GM23338 (cell line): ENCODE data around the gene SCAF4. TPM values are rescaled to one million over a fixed set of nuclear protein-coding genes. Genes with fewer than 3 reads are reported as not detected.

Source experiments
- ATAC-seq: fragments of 200-7000 bp; cut with Tn5 transposase; 3 replicates; pipeline ENCODE4 v1.9.1; 2020
- DNase-seq: peaks from one replicate; pipeline ENCODE4 v3.0.0-alpha.2; 2015; ENCODE audit warnings: low spot score
- H2AFZ ChIP-seq: fragments of 200-600 bp; sonication (generic); 2 replicates; pipeline ENCODE4 v1.8.0; 2016; ENCODE audit warnings: antibody characterized with exemption, mild to moderate bottlenecking, moderate library complexity
- H3F3A ChIP-seq: fragments of 200-600 bp; sonication (generic); replicated peaks from 2 replicates; pipeline ENCODE4 v1.8.0; 2017; ENCODE audit warnings: antibody characterized with exemption, mixed run types, low read depth
- H3K27ac ChIP-seq: fragments of 200-600 bp; sonication (generic); 2 replicates; pipeline ENCODE4 v1.6.1; 2016; ENCODE audit warnings: low read depth
- H3K27me3 ChIP-seq: fragments of 200-600 bp; sonication (generic); 2 replicates; pipeline ENCODE4 v1.8.0; 2016; ENCODE audit warnings: mild to moderate bottlenecking, mixed run types, moderate library complexity; ENCODE audit not compliant: insufficient read depth
- H3K36me3 ChIP-seq: fragments of 200-600 bp; sonication (generic); 2 replicates; pipeline ENCODE4 v1.8.0; 2016; ENCODE audit warnings: mild to moderate bottlenecking; ENCODE audit not compliant: insufficient read depth
- H3K4me1 ChIP-seq: fragments of 200-600 bp; sonication (generic); 2 replicates; pipeline ENCODE4 v1.8.0; 2016; ENCODE audit warnings: mild to moderate bottlenecking, moderate library complexity; ENCODE audit not compliant: insufficient read depth
- H3K4me2 ChIP-seq: fragments of 200-600 bp; sonication (generic); 2 replicates; pipeline ENCODE4 v1.7.1; 2017; ENCODE audit warnings: mixed run types
- H3K4me3 ChIP-seq: fragments of 200-600 bp; sonication (generic); 2 replicates; pipeline ENCODE4 v1.6.1; 2016; ENCODE audit warnings: mixed run types
- H3K79me2 ChIP-seq: fragments of 200-600 bp; sonication (generic); replicated peaks from 2 replicates; pipeline ENCODE4 v1.8.0; 2017; ENCODE audit warnings: mild to moderate bottlenecking; ENCODE audit not compliant: insufficient read depth
- H3K9me2 ChIP-seq: fragments of 200-600 bp; sonication (generic); 2 replicates; pipeline ENCODE4 v1.8.0; 2017; ENCODE audit not compliant: insufficient read depth
- H4K20me1 ChIP-seq: fragments of 200-600 bp; sonication (generic); replicated peaks from 2 replicates; pipeline ENCODE4 v1.8.0; 2017; ENCODE audit warnings: mild to moderate bottlenecking; ENCODE audit not compliant: insufficient read depth
- H3K27ac Mint-ChIP-seq: 2 replicates; pipeline ENCODE4 v1.8.0; 2020; ENCODE audit warnings: inconsistent platforms, mild to moderate bottlenecking, moderate library complexity, mixed read lengths
- H3K27me3 Mint-ChIP-seq: 3 replicates; pipeline ENCODE4 v1.8.0; 2022; ENCODE audit warnings: low read depth, mild to moderate bottlenecking, moderate library complexity, mixed read lengths, inconsistent platforms; ENCODE audit not compliant: insufficient read depth, poor library complexity
- H3K36me3 Mint-ChIP-seq: 3 replicates; pipeline ENCODE4 v1.8.0; 2021; ENCODE audit warnings: low read depth, mild to moderate bottlenecking, inconsistent platforms, moderate library complexity, mixed read lengths
- H3K4me1 Mint-ChIP-seq: 3 replicates; pipeline ENCODE4 v1.8.0; 2020; ENCODE audit warnings: mild to moderate bottlenecking, inconsistent platforms, mixed read lengths
- H3K4me3 Mint-ChIP-seq: 3 replicates; pipeline ENCODE4 v1.8.0; 2021; ENCODE audit warnings: moderate library complexity, mild to moderate bottlenecking, inconsistent platforms, mixed read lengths
- H3K9me3 Mint-ChIP-seq: 3 replicates; pipeline ENCODE4 v1.8.0; 2020; ENCODE audit warnings: moderate library complexity, mild to moderate bottlenecking, inconsistent platforms, mixed read lengths
- EZH2phosphoT487 ChIP-seq: fragments of 200-600 bp; sonication (generic); IDR thresholded peaks from one replicate; pipeline ENCODE4 v1.8.1; 2018; ENCODE audit warnings: antibody characterized with exemption; ENCODE audit not compliant: unreplicated experiment
- JUNB ChIP-seq: IDR thresholded peaks from one replicate; pipeline ENCODE4 v1.6.1; 2016; ENCODE audit warnings: antibody characterized with exemption; ENCODE audit not compliant: unreplicated experiment
- NANOG ChIP-seq: IDR thresholded peaks from 2 replicates; pipeline ENCODE4 v1.6.1; 2016; ENCODE audit warnings: antibody characterized with exemption, borderline replicate concordance
- POLR2AphosphoS5 ChIP-seq: IDR thresholded peaks from 2 replicates; pipeline ENCODE4 v1.6.1; 2016; ENCODE audit warnings: antibody characterized with exemption, low read depth
- STAT1 ChIP-seq: IDR thresholded peaks from one replicate; pipeline ENCODE4 v1.6.1; 2016; ENCODE audit warnings: antibody characterized with exemption; ENCODE audit not compliant: unreplicated experiment
- ZNF114 ChIP-seq: fragments of 250-450 bp; sonication (Bioruptor Pico); IDR thresholded peaks from 2 replicates; pipeline ENCODE4 v1.5.0; 2020; ENCODE audit warnings: mild to moderate bottlenecking, moderate library complexity
- ZNF331 ChIP-seq: fragments of 250-450 bp; sonication (Bioruptor Pico); IDR thresholded peaks from 2 replicates; pipeline ENCODE4 v1.5.0; 2020; ENCODE audit warnings: low read depth, mild to moderate bottlenecking, moderate library complexity
- polyA plus RNA-seq: library from polyadenylated mRNA; unstranded; fragments of >200 nt; fragmentation: Nextera tagmentation; extraction: Ambion mirVana; gene quantifications from 2 replicates; pipeline ENCODE4 v1.2.1, GENCODE V29; 2016
- total RNA-seq: library from RNA; depleted of rRNA; stranded (reverse); fragments of >200 nt; shearing (Covaris generic); gene quantifications from 2 replicates; pipeline ENCODE4 v1.2.3, GENCODE V29; 2014
- TF ChIP-seq, protein P1 (sequence below): IDR thresholded peaks from 2 replicates; pipeline ENCODE4 v1.6.1; 2016; ENCODE audit warnings: antibody characterized with exemption
- TF ChIP-seq, protein P2 (sequence below): fragments of 250-450 bp; sonication (Bioruptor Pico); IDR thresholded peaks from 2 replicates; pipeline ENCODE4 v1.5.0; 2020; ENCODE audit warnings: mild to moderate bottlenecking, moderate library complexity

Gene SCAF4
- total and polyA plus RNA-seq, 2 experiments from 2014 or later = 29.7 to 45.8 TPM

DNA sequence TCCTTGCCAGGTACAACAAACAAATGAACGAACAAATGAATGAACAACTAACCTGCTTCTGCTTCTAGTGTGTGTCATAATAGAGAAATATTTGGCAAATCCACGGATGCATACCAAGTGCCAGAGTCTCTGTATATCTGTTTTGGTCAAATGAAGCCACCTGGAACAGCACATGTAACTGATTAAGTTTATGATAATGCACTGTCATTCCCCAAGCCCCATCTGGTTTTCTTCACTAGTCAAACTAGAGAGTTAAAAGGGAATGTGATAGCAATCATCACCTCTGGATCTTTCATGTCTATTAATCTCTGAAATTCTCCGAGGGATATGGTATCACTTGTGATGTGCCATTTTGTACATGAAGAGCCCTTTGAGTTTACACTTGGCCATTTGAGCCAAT is 21.0 kb upstream of the SCAF4 start:
- Mint-ChIP-seq H3K27me3 (peaks cover 5% of the 10 kb centered on the region), H3K27ac (no peak overlapping the region), H3K4me1 (peaks cover 16% of the 10 kb centered on the region), H3K36me3 (no peaks in the 10 kb centered on the region), H3K4me3 (no peak overlapping the region), H3K9me3 (no peaks in the 10 kb centered on the region)
- no peak for TF ChIP-seq NANOG
- TF ChIP-seq POLR2AphosphoS5 = no peak
- no peak for TF ChIP-seq JUNB
- TF ChIP-seq, protein P1, sequence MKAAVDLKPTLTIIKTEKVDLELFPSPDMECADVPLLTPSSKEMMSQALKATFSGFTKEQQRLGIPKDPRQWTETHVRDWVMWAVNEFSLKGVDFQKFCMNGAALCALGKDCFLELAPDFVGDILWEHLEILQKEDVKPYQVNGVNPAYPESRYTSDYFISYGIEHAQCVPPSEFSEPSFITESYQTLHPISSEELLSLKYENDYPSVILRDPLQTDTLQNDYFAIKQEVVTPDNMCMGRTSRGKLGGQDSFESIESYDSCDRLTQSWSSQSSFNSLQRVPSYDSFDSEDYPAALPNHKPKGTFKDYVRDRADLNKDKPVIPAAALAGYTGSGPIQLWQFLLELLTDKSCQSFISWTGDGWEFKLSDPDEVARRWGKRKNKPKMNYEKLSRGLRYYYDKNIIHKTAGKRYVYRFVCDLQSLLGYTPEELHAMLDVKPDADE = no peak
- no peak for TF ChIP-seq STAT1
- no peak for TF ChIP-seq ZNF114 (CRISPR knock-in tag)
- TF ChIP-seq EZH2phosphoT487 = no peak
- no peak for TF ChIP-seq ZNF331
- TF ChIP-seq, protein P2, sequence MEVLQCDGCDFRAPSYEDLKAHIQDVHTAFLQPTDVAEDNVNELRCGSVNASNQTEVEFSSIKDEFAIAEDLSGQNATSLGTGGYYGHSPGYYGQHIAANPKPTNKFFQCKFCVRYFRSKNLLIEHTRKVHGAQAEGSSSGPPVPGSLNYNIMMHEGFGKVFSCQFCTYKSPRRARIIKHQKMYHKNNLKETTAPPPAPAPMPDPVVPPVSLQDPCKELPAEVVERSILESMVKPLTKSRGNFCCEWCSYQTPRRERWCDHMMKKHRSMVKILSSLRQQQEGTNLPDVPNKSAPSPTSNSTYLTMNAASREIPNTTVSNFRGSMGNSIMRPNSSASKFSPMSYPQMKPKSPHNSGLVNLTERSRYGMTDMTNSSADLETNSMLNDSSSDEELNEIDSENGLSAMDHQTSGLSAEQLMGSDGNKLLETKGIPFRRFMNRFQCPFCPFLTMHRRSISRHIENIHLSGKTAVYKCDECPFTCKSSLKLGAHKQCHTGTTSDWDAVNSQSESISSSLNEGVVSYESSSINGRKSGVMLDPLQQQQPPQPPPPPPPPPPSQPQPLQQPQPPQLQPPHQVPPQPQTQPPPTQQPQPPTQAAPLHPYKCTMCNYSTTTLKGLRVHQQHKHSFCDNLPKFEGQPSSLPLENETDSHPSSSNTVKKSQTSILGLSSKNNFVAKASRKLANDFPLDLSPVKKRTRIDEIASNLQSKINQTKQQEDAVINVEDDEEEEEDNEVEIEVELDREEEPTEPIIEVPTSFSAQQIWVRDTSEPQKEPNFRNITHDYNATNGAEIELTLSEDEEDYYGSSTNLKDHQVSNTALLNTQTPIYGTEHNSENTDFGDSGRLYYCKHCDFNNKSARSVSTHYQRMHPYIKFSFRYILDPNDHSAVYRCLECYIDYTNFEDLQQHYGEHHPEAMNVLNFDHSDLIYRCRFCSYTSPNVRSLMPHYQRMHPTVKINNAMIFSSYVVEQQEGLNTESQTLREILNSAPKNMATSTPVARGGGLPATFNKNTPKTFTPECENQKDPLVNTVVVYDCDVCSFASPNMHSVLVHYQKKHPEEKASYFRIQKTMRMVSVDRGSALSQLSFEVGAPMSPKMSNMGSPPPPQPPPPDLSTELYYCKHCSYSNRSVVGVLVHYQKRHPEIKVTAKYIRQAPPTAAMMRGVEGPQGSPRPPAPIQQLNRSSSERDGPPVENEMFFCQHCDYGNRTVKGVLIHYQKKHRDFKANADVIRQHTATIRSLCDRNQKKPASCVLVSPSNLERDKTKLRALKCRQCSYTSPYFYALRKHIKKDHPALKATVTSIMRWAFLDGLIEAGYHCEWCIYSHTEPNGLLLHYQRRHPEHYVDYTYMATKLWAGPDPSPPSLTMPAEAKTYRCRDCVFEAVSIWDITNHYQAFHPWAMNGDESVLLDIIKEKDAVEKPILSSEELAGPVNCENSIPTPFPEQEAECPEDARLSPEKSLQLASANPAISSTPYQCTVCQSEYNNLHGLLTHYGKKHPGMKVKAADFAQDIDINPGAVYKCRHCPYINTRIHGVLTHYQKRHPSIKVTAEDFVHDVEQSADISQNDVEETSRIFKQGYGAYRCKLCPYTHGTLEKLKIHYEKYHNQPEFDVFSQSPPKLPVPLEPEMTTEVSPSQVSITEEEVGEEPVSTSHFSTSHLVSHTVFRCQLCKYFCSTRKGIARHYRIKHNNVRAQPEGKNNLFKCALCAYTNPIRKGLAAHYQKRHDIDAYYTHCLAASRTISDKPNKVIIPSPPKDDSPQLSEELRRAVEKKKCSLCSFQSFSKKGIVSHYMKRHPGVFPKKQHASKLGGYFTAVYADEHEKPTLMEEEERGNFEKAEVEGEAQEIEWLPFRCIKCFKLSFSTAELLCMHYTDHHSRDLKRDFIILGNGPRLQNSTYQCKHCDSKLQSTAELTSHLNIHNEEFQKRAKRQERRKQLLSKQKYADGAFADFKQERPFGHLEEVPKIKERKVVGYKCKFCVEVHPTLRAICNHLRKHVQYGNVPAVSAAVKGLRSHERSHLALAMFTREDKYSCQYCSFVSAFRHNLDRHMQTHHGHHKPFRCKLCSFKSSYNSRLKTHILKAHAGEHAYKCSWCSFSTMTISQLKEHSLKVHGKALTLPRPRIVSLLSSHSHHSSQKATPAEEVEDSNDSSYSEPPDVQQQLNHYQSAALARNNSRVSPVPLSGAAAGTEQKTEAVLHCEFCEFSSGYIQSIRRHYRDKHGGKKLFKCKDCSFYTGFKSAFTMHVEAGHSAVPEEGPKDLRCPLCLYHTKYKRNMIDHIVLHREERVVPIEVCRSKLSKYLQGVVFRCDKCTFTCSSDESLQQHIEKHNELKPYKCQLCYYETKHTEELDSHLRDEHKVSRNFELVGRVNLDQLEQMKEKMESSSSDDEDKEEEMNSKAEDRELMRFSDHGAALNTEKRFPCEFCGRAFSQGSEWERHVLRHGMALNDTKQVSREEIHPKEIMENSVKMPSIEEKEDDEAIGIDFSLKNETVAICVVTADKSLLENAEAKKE (CRISPR knock-in tag) = no peak
- Histone ChIP-seq H3K27ac (no peak overlapping the region), H3K4me2 (no peak overlapping the region), H4K20me1 (no peaks in the 10 kb centered on the region), H3K4me1 (peaks cover 13% of the 10 kb centered on the region), H3K4me3 (no peak overlapping the region), H3F3A (no peaks in the 10 kb centered on the region), H2AFZ (no peak overlapping the region), H3K27me3 (no peaks in the 10 kb centered on the region), H3K36me3 (no peaks in the 10 kb centered on the region), H3K9me2 (peaks cover 15% of the 10 kb centered on the region; the same call in 1 of the 2 replicates), H3K79me2 (no peaks in the 10 kb centered on the region)
- DNase-seq (no peak), ATAC-seq (no peak)
